BLaER1 treated with 17β-estradiol and CSF1 and Interleukin-3, amounts not matched to agents 10 nM and 100 nM (cell line): ENCODE measurements around the gene SPPL3.
A peak's percentile ranks its signal among the peaks of the same experiment; 100 is the strongest.

Experiments
- H3K27ac ChIP-seq, 11 experiments: shearing (Covaris generic); formaldehyde crosslinking; 2 replicates each; pipeline ENCODE4 v1.8.1; 2022
- H3K27me3 ChIP-seq, 11 experiments: shearing (Covaris generic); formaldehyde crosslinking; 2 replicates each; pipeline ENCODE4 v1.8.1; 2022
- H3K36me3 ChIP-seq, 11 experiments: shearing (Covaris generic); formaldehyde crosslinking; 2 replicates each; pipeline ENCODE4 v1.8.1; 2022
- H3K4me1 ChIP-seq, 10 experiments: shearing (Covaris generic); formaldehyde crosslinking; 2 replicates each; pipeline ENCODE4 v1.8.1; 2022
- H3K4me2 ChIP-seq, 11 experiments: shearing (Covaris generic); formaldehyde crosslinking; 2 replicates each; pipeline ENCODE4 v1.8.1; 2022
- H3K4me3 ChIP-seq, 10 experiments: shearing (Covaris generic); formaldehyde crosslinking; 2 replicates each; pipeline ENCODE4 v1.8.1; 2022
- H3K9ac ChIP-seq, 11 experiments: shearing (Covaris generic); formaldehyde crosslinking; 2 replicates each; pipeline ENCODE4 v1.8.1; 2022
- H3K9me3 ChIP-seq, 11 experiments: shearing (Covaris generic); formaldehyde crosslinking; replicated peaks in 1 of 11; 2 replicates each; pipeline ENCODE4 v1.8.1; 2022
- H4K20me1 ChIP-seq, 11 experiments: shearing (Covaris generic); formaldehyde crosslinking; 2 replicates each; pipeline ENCODE4 v1.8.1; 2022
- Cebpa-rat ChIP-seq, 11 experiments: shearing (Covaris generic); IDR thresholded peaks; 2 replicates each; pipeline ENCODE4 v1.8.1; 2022

The SPPL3 gene

GRCh38 chr12:120874547-120875245 is 29.5 kb downstream of the SPPL3 start:
- no peak for TF ChIP-seq Cebpa-rat (IDR thresholded peaks at IDR 0.05)
- peaks cover 0 to 7% (median 0%) of the 10 kb centered on the region in 11 experiments; a peak in 1 of 22 replicates for H3K9me3 ChIP-seq
- H3K9ac ChIP-seq = no peak overlapping the region

GRCh38 chr12:120873226-120873625 is 30.9 kb downstream of the SPPL3 start:
- H3K27ac ChIP-seq = peak overlapping the region in 7 of 11 experiments; percentile 12 to 41 (median 27); a peak in 6 of 22 replicates
- no peaks in the 10 kb centered on the region for H3K27me3 ChIP-seq
- H3K9me3 ChIP-seq = peaks cover 0 to 7% (median 0%) of the 10 kb centered on the region in 11 experiments; a peak in 1 of 22 replicates
- H3K4me3 ChIP-seq = no peak overlapping the region
- no peak for TF ChIP-seq Cebpa-rat (IDR thresholded peaks at IDR 0.05)
- H3K9ac ChIP-seq = peak overlapping the region in 4 of 11 experiments; percentile 15 to 61 (median 28); a peak in 7 of 22 replicates
- H4K20me1 ChIP-seq = peaks cover 10 to 100% (median 56%) of the 10 kb centered on the region in 11 experiments; a peak in 18 of 22 replicates
- peaks cover 0 to 15% (median 6%) of the 10 kb centered on the region in 11 experiments; a peak in 10 of 22 replicates for H3K36me3 ChIP-seq
- peak overlapping the region; percentile 32 to 67 (median 53); a peak in 21 of 22 replicates for H3K4me2 ChIP-seq
- peaks cover 12 to 22% (median 18%) of the 10 kb centered on the region in 10 experiments; a peak in 19 of 20 replicates for H3K4me1 ChIP-seq

More at GRCh38 chr12:120874547-120875245, 29.5 kb downstream of the SPPL3 start:
- Histone ChIP-seq H3K27ac (no peak overlapping the region), H3K27me3 (no peaks in the 10 kb centered on the region), H4K20me1 (peaks cover 14 to 100% (median 64%) of the 10 kb centered on the region in 11 experiments; a peak in 18 of 22 replicates), H3K36me3 (peaks cover 0 to 10% (median 5%) of the 10 kb centered on the region in 11 experiments; a peak in 4 of 22 replicates), H3K4me3 (no peak overlapping the region), H3K4me2 (peak overlapping the region in 1 of 11 experiments; percentile 47; a peak in 1 of 22 replicates), H3K4me1 (peaks cover 12 to 25% (median 20%) of the 10 kb centered on the region in 10 experiments)

GRCh38 chr12:120872487-120872886 is 31.7 kb downstream of the SPPL3 start:
- Histone ChIP-seq H3K9me3 (peaks cover 0 to 4% (median 0%) of the 10 kb centered on the region in 11 experiments; a peak in 1 of 22 replicates), H4K20me1 (peaks cover 10 to 100% (median 58%) of the 10 kb centered on the region in 11 experiments; a peak in 18 of 22 replicates), H3K4me2 (0 out of 22 replicates have a peak overlapping the region, but pooled peaks of 1 of the 11 experiments have one; percentile 24), H3K36me3 (peaks cover 6 to 22% (median 11%) of the 10 kb centered on the region in 11 experiments; a peak in 21 of 22 replicates), H3K9ac (no peak overlapping the region; a peak in 1 of 22 replicates), H3K27me3 (no peaks in the 10 kb centered on the region), H3K4me3 (no peak overlapping the region), H3K4me1 (peaks cover 12 to 22% (median 18%) of the 10 kb centered on the region in 10 experiments; a peak in 19 of 20 replicates), H3K27ac (peak overlapping the region in 4 of 11 experiments; percentile 3 to 31 (median 5); a peak in 3 of 22 replicates)
- no peak for TF ChIP-seq Cebpa-rat (IDR thresholded peaks at IDR 0.05)

- Histone ChIP-seq H3K4me3 (no peak overlapping the region), H4K20me1 (peaks cover 10 to 100% (median 65%) of the 10 kb centered on the region in 11 experiments; a peak in 18 of 22 replicates), H3K27ac (no peak overlapping the region), H3K27me3 (no peaks in the 10 kb centered on the region), H3K9ac (no peak overlapping the region), H3K36me3 (peaks cover 6 to 31% (median 11%) of the 10 kb centered on the region in 11 experiments; a peak in 20 of 22 replicates), H3K4me1 (peaks cover 12 to 29% (median 18%) of the 10 kb centered on the region in 10 experiments; a peak in 19 of 20 replicates), H3K4me2 (no peak overlapping the region), H3K9me3 (no peaks in the 10 kb centered on the region)
- TF ChIP-seq Cebpa-rat (IDR thresholded peaks at IDR 0.05) = no peak
These were observed 33.7 kb downstream of the SPPL3 start for GRCh38 chr12:120870415-120870814.

- Histone ChIP-seq H4K20me1 (peaks cover 10 to 100% (median 60%) of the 10 kb centered on the region in 11 experiments; a peak in 17 of 22 replicates), H3K27ac (no peak overlapping the region), H3K27me3 (no peaks in the 10 kb centered on the region), H3K4me2 (no peak overlapping the region), H3K4me3 (no peak overlapping the region), H3K9me3 (no peaks in the 10 kb centered on the region), H3K9ac (no peak overlapping the region), H3K36me3 (peaks cover 6 to 31% (median 11%) of the 10 kb centered on the region in 11 experiments; a peak in 20 of 22 replicates), H3K4me1 (peaks cover 12 to 26% (median 18%) of the 10 kb centered on the region in 10 experiments; a peak in 19 of 20 replicates)
- no peak for TF ChIP-seq Cebpa-rat (IDR thresholded peaks at IDR 0.05)
These were observed 34.8 kb downstream of the SPPL3 start for GRCh38 chr12:120869376-120869775.

GRCh38 chr12:120866108-120866507 is 38.0 kb downstream of the SPPL3 start:
- Histone ChIP-seq H3K36me3 (peaks cover 6 to 41% (median 11%) of the 10 kb centered on the region in 11 experiments; a peak in 19 of 22 replicates), H3K4me1 (peaks cover 0 to 7% (median 0%) of the 10 kb centered on the region in 10 experiments; a peak in 1 of 20 replicates), H3K9ac (no peak overlapping the region), H3K4me2 (no peak overlapping the region), H3K27ac (no peak overlapping the region), H4K20me1 (peaks cover 0 to 100% (median 50%) of the 10 kb centered on the region in 11 experiments; a peak in 14 of 22 replicates), H3K4me3 (no peak overlapping the region), H3K9me3 (no peaks in the 10 kb centered on the region), H3K27me3 (no peaks in the 10 kb centered on the region)
- no peak for TF ChIP-seq Cebpa-rat (IDR thresholded peaks at IDR 0.05)

GRCh38 chr12:120865098-120865497 is 39.1 kb downstream of the SPPL3 start:
- Histone ChIP-seq H3K27ac (no peak overlapping the region), H4K20me1 (peaks cover 0 to 100% (median 48%) of the 10 kb centered on the region in 11 experiments; a peak in 12 of 22 replicates), H3K4me3 (no peak overlapping the region), H3K36me3 (peaks cover 6 to 41% (median 11%) of the 10 kb centered on the region in 11 experiments; a peak in 20 of 22 replicates), H3K4me2 (no peak overlapping the region), H3K9ac (no peak overlapping the region), H3K9me3 (peaks cover 0 to 1% (median under 1%) of the 10 kb centered on the region in 11 experiments; a peak in 8 of 22 replicates), H3K27me3 (no peaks in the 10 kb centered on the region), H3K4me1 (peaks cover 0 to 7% (median 0%) of the 10 kb centered on the region in 10 experiments; a peak in 1 of 20 replicates)
- TF ChIP-seq Cebpa-rat (IDR thresholded peaks at IDR 0.05) = no peak

- Histone ChIP-seq H3K9ac (no peak overlapping the region), H3K36me3 (peaks cover under 1 to 49% (median 18%) of the 10 kb centered on the region in 11 experiments; a peak in 19 of 22 replicates), H4K20me1 (peaks cover 0 to 100% (median 42%) of the 10 kb centered on the region in 11 experiments; a peak in 12 of 22 replicates), H3K4me1 (peaks cover 0 to 8% (median under 1%) of the 10 kb centered on the region in 10 experiments; a peak in 13 of 20 replicates), H3K4me3 (no peak overlapping the region), H3K9me3 (peaks cover 18 to 25% (median 23%) of the 10 kb centered on the region in 11 experiments; a peak in 21 of 22 replicates), H3K27ac (no peak overlapping the region), H3K4me2 (no peak overlapping the region), H3K27me3 (no peaks in the 10 kb centered on the region)
- no peak for TF ChIP-seq Cebpa-rat (IDR thresholded peaks at IDR 0.05)
These were observed 41.5 kb downstream of the SPPL3 start for GRCh38 chr12:120862664-120863063.
